OCI-LY3 (cell line): ENCODE data around the gene OR2T3.
"Not testable (repeated sequence)": the region's sequence is repeated elsewhere in the genome, so short reads cannot be mapped to it uniquely, and the experiment has no call there.

Experiments
- CTCF ChIP-seq: fragments of 200-600, 300-600 bp; sonication (generic); IDR thresholded peaks from 2 replicates; pipeline ENCODE4 v1.5.1; 2014; ENCODE audit warnings: antibody characterized with exemption, low read length, low read depth
- EZH2phosphoT487 ChIP-seq: fragments of 200-600 bp; shearing (Covaris generic); IDR thresholded peaks from 2 replicates; pipeline ENCODE4 v1.6.1; 2018; ENCODE audit warnings: antibody characterized with exemption, mixed run types, low read depth

GRCh38 chr1:248431683-248432082 lies 41.5 kb upstream of the OR2T3 start:
- not testable (repeated sequence) for TF ChIP-seq CTCF, EZH2phosphoT487
